Measurements from ENCODE around the gene BCCIP.

- TF ChIP-seq CTCF (IDR thresholded peaks at IDR 0.05): no peak
- TF ChIP-seq POLR2A (IDR thresholded peaks at IDR 0.05): no peak
These were observed 17.6 kb downstream of the BCCIP start for GRCh38 chr10:125840955-125841354.
